Measurements from ENCODE around the gene SUB1. TPM values are rescaled to one million over a fixed set of nuclear protein-coding genes. Genes with fewer than 3 reads are reported as not detected.

SUB1 gene
- total RNA-seq, 1 experiment from 2014 or later, result 288 TPM

DNA sequence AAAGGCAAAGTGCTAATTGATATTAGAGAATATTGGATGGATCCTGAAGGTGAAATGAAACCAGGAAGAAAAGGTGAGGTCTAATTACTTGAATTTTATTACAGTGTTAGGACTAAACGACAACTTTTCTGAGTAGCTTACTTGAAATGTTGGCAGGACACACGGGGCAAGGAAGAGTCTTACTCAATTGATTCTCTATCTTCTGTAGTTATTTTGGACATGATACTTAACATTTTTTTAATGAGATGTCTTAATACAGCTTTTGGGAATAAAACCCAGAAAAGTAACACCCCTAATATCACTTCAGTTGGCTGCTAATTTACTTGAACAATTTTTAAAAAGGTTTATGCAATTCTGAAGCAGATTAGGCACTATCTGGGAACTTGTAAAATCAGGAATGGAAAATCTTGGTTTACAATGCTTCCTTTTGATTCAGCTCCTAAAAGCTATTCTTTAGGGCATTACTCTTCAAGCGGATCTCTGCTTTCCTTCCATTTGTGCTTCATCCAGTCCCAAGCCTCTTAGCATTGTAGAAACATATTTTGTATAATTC is 13.7 kb downstream of the SUB1 start:
- H3K56ac ChIP-seq (ENCODE audit: insufficient read length, low read depth, low read length), result no peak overlapping the region
- H3K4me2 ChIP-seq (ENCODE audit: insufficient read depth, insufficient read length, low read length), result no peak overlapping the region
- Mint-ChIP-seq H3K27me3 (ENCODE audit: low read depth) (no peaks in the 10 kb centered on the region), H3K27ac (no peak overlapping the region), H3K36me3 (ENCODE audit: insufficient read depth in 1 of 3, low read depth in 3 of 3) (peaks cover 38 to 87% (median 84%) of the 10 kb centered on the region in 3 experiments; a peak in 6 of 7 replicates), H3K9me3 (no peaks in the 10 kb centered on the region), H3K4me3 (no peak overlapping the region), H3K4me1 (no peaks in the 10 kb centered on the region)
- no peak overlapping the region for H2BK12ac ChIP-seq (ENCODE audit: insufficient read length, low read depth, low read length)
- H3K9ac ChIP-seq (ENCODE audit: extremely low read depth, insufficient read length, low read length), result no peak overlapping the region
- no peaks in the 10 kb centered on the region for H3K27me3 ChIP-seq (ENCODE audit: insufficient read depth, low read length)
- no peak for DNase-seq
- H3K18ac ChIP-seq (ENCODE audit: insufficient read length, low read depth, low read length), result no peak overlapping the region
- H3K4ac ChIP-seq (ENCODE audit: low read depth, low read length), result no peak overlapping the region
- no peak overlapping the region for H2BK20ac ChIP-seq (ENCODE audit: low read depth, low read length, poor library complexity, severe bottlenecking)
- no peak overlapping the region for H4K5ac ChIP-seq (ENCODE audit: insufficient read length, low read depth, low read length)
- TF ChIP-seq, protein P1, sequence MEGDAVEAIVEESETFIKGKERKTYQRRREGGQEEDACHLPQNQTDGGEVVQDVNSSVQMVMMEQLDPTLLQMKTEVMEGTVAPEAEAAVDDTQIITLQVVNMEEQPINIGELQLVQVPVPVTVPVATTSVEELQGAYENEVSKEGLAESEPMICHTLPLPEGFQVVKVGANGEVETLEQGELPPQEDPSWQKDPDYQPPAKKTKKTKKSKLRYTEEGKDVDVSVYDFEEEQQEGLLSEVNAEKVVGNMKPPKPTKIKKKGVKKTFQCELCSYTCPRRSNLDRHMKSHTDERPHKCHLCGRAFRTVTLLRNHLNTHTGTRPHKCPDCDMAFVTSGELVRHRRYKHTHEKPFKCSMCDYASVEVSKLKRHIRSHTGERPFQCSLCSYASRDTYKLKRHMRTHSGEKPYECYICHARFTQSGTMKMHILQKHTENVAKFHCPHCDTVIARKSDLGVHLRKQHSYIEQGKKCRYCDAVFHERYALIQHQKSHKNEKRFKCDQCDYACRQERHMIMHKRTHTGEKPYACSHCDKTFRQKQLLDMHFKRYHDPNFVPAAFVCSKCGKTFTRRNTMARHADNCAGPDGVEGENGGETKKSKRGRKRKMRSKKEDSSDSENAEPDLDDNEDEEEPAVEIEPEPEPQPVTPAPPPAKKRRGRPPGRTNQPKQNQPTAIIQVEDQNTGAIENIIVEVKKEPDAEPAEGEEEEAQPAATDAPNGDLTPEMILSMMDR (conservative IDR thresholded peaks at IDR 0.05), result no peak
- H2AFZ ChIP-seq (ENCODE audit: low read length), result no peak overlapping the region
- H2BK15ac ChIP-seq (ENCODE audit: low read depth, low read length), result no peak overlapping the region
- no peak overlapping the region for H2BK5ac ChIP-seq (ENCODE audit: insufficient read length, low read length)
- H3K27ac ChIP-seq (ENCODE audit: insufficient read length, low read depth, low read length), result no peak overlapping the region
- H4K8ac ChIP-seq (replicated peaks; ENCODE audit: insufficient read length, low read depth, low read length), result no peak overlapping the region
- no peaks in the 10 kb centered on the region for H3K79me1 ChIP-seq (ENCODE audit: insufficient read depth, low read depth, low read length, poor library complexity, severe bottlenecking)
- no peak overlapping the region for H4K91ac ChIP-seq (ENCODE audit: insufficient read length, low read depth, low read length)
- H3T11ph ChIP-seq (ENCODE audit: low read length), result no peak overlapping the region
- H3K4me1 ChIP-seq (ENCODE audit: insufficient read depth, low read length), result no peaks in the 10 kb centered on the region
- H3K79me2 ChIP-seq (ENCODE audit: insufficient read depth, low read length), result no peaks in the 10 kb centered on the region; the same call in 1 of the 2 replicates
- H3K9me3 ChIP-seq (ENCODE audit: control insufficient read depth, low read depth, low read length), result no peaks in the 10 kb centered on the region
- H3K14ac ChIP-seq (ENCODE audit: insufficient read depth, low read length), result no peak overlapping the region
- H4K20me1 ChIP-seq (ENCODE audit: control insufficient read depth, insufficient read depth, insufficient read length), result no peaks in the 10 kb centered on the region
- H3K23ac ChIP-seq (ENCODE audit: insufficient read length, low read depth, low read length), result no peak overlapping the region
- H3K23me2 ChIP-seq (ENCODE audit: insufficient read length, low read depth, low read length, poor library complexity, severe bottlenecking), result no peaks in the 10 kb centered on the region
- no peak overlapping the region for H2AK5ac ChIP-seq (ENCODE audit: insufficient read length, low read length)
- no peak overlapping the region for H2BK120ac ChIP-seq (ENCODE audit: low read depth, low read length, poor library complexity, severe bottlenecking)
- WGBS (ENCODE audit: extremely low coverage, insufficient read length, low lambda C conversion rate), result no CpG with 5 or more reads among the region's 3 CpGs

All from H9 (cell line).